ENCODE measurements around the gene CNTN1.

The CNTN1 gene

DNA sequence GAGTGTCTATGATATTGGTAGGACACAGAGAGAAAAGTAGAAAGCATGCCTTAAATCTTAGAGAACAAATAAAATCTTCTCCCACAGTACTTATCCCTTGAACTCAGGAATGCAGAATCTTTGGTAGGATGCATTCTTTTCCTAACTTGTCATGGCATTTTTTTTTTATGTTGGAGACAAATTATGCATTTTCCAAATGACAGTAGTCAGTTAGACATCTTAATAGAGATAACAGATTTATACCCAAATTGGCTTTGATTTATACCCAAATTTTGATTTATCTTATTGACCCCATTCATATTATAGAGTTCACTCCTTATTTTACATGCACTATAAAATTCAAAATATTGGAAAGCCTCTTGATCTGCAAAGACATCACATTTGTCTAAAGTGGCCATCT, 132.9 kb downstream of the CNTN1 start:
- no peak overlapping the region for H4K8ac ChIP-seq (ENCODE audit: low read depth, low read length)
- H3K4me2 ChIP-seq (ENCODE audit: low read length) = no peak overlapping the region
- H3K79me2 ChIP-seq (ENCODE audit: control insufficient read depth, insufficient read depth, low read length, poor library complexity) = no peaks in the 10 kb centered on the region
- H4K12ac ChIP-seq (ENCODE audit: low read depth, low read length) = no peak overlapping the region
- no peak overlapping the region for H2BK5ac ChIP-seq (ENCODE audit: low read depth, low read length, poor library complexity)
- DNase-seq = no peak
- no peaks in the 10 kb centered on the region for H3K9me3 ChIP-seq (ENCODE audit: insufficient read depth, low read depth, low read length)
- H3K9ac ChIP-seq (ENCODE audit: low read length) = no peak overlapping the region
- no peaks in the 10 kb centered on the region for H3K4me1 ChIP-seq (ENCODE audit: control insufficient read depth in 1 of 2, insufficient read depth in 2 of 2, low read length in 2 of 2)
- H2BK120ac ChIP-seq (ENCODE audit: insufficient read depth, low read length, poor library complexity) = no peak overlapping the region
- H3K36me3 ChIP-seq (ENCODE audit: control insufficient read depth in 1 of 2, insufficient read depth in 2 of 2, low read length in 2 of 2) = no peaks in the 10 kb centered on the region
- H3K27ac ChIP-seq (ENCODE audit: low read depth, low read length) = no peak overlapping the region
- no peak overlapping the region for H2BK12ac ChIP-seq (ENCODE audit: low read length)
- H2AK5ac ChIP-seq (ENCODE audit: low read length) = no peak overlapping the region
- H3K79me1 ChIP-seq (ENCODE audit: low read length) = no peaks in the 10 kb centered on the region
- no peak overlapping the region for H4K91ac ChIP-seq (ENCODE audit: low read depth, low read length)
- H3K27me3 ChIP-seq (ENCODE audit: insufficient read depth, low read length) = no peaks in the 10 kb centered on the region
- no peak overlapping the region for H3K4me3 ChIP-seq (ENCODE audit: low read depth, low read length)
- H3K23ac ChIP-seq (ENCODE audit: low read length) = no peak overlapping the region
- no peak overlapping the region for H2AFZ ChIP-seq (ENCODE audit: insufficient read depth, low read length, poor library complexity)
- H3K14ac ChIP-seq (ENCODE audit: low read length) = no peak overlapping the region
- no peak overlapping the region for H3K18ac ChIP-seq (ENCODE audit: low read length)
- H3K4ac ChIP-seq (ENCODE audit: low read depth, low read length) = no peak overlapping the region

DNA sequence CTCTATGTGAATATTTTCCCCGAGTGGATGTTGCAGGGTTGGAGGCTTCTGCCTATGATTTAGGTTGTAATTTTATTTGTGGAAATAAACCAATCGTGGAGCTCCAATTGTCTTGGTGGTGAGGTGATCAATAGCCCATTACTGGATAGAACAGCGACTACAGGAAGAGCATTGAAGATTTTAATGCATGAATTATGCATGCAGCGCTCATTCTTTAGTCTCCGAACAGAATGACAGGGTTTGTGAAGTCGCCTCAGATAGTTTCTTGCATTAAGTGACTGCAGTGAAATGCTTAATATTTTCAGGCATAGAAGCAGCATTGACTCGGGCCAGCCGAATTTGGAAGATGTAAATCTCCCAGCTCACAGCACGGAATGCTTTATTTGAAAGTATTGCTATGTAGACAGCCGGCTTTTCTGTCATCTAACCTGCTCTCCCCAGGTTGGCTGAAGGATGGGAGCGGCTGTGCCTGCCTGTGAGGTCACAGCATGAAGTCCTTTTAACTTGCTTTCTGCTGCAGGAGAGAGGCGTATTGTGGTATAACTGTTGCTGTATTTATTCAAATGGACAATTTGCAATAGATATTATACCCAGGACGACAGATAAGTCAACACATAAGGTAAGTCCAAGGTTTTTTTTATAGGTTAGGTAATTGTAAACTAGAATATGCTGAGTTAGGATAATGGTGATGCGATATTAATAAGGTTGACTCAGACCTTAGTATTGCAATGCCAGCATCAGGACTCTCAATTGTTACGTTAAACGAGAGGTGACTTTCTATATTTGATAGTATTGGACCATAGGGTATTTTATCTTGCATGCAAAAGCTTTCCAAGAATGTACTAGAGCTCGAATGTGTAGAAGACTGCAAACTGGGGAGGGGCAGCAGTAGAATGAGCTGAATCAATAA, 135.7 kb downstream of the CNTN1 start:
- Histone ChIP-seq H4K91ac (ENCODE audit: low read depth, low read length) (no peak overlapping the region), H2BK120ac (ENCODE audit: insufficient read depth, low read length, poor library complexity) (no peak overlapping the region)

GRCh38 chr12:40828593-40828990, 136.4 kb downstream of the CNTN1 start:
- Histone ChIP-seq H3K9me3 (ENCODE audit: insufficient read depth, low read depth, low read length) (no peaks in the 10 kb centered on the region), H3K27me3 (ENCODE audit: insufficient read depth, low read length) (no peaks in the 10 kb centered on the region), H2AFZ (ENCODE audit: insufficient read depth, low read length, poor library complexity) (no peak overlapping the region), H3K9ac (ENCODE audit: low read length) (no peak overlapping the region), H3K4me3 (ENCODE audit: low read depth, low read length) (no peak overlapping the region), H3K27ac (ENCODE audit: low read depth, low read length) (no peak overlapping the region), H3K4me2 (ENCODE audit: low read length) (no peak overlapping the region), H3K14ac (ENCODE audit: low read length) (no peak overlapping the region), H2BK5ac (ENCODE audit: low read depth, low read length, poor library complexity) (no peak overlapping the region), H2BK120ac (ENCODE audit: insufficient read depth, low read length, poor library complexity) (no peak overlapping the region), H4K91ac (ENCODE audit: low read depth, low read length) (no peak overlapping the region), H4K8ac (ENCODE audit: low read depth, low read length) (no peak overlapping the region), H3K79me1 (ENCODE audit: low read length) (no peaks in the 10 kb centered on the region), H2AK5ac (ENCODE audit: low read length) (no peak overlapping the region), H4K12ac (ENCODE audit: low read depth, low read length) (no peak overlapping the region), H3K4ac (ENCODE audit: low read depth, low read length) (no peak overlapping the region), H3K79me2 (ENCODE audit: control insufficient read depth, insufficient read depth, low read length, poor library complexity) (no peaks in the 10 kb centered on the region), H3K4me1 (ENCODE audit: control insufficient read depth in 1 of 2, insufficient read depth in 2 of 2, low read length in 2 of 2) (no peaks in the 10 kb centered on the region), H3K18ac (ENCODE audit: low read length) (no peak overlapping the region), H2BK12ac (ENCODE audit: low read length) (no peak overlapping the region), H3K36me3 (ENCODE audit: control insufficient read depth in 1 of 2, insufficient read depth in 2 of 2, low read length in 2 of 2) (no peaks in the 10 kb centered on the region), H3K23ac (ENCODE audit: low read length) (no peak overlapping the region)
- no peak for DNase-seq
- no CpG with 5 or more reads among the region's 5 CpGs for whole genome bisulfite sequencing (ENCODE audit: extremely low coverage, insufficient coverage, insufficient read length)

More for the DNA sequence above, 135.7 kb downstream of the CNTN1 start:
- no peak overlapping the region for H3K14ac ChIP-seq (ENCODE audit: low read length)
- H4K12ac ChIP-seq (ENCODE audit: low read depth, low read length) = no peak overlapping the region
- no peaks in the 10 kb centered on the region for H3K4me1 ChIP-seq (ENCODE audit: control insufficient read depth in 1 of 2, insufficient read depth in 2 of 2, low read length in 2 of 2)
- no peak overlapping the region for H3K9ac ChIP-seq (ENCODE audit: low read length)
- no peak overlapping the region for H3K27ac ChIP-seq (ENCODE audit: low read depth, low read length)
- no peaks in the 10 kb centered on the region for H3K27me3 ChIP-seq (ENCODE audit: insufficient read depth, low read length)
- H3K23ac ChIP-seq (ENCODE audit: low read length) = no peak overlapping the region
- no peaks in the 10 kb centered on the region for H3K79me2 ChIP-seq (ENCODE audit: control insufficient read depth, insufficient read depth, low read length, poor library complexity)
- H2AK5ac ChIP-seq (ENCODE audit: low read length) = no peak overlapping the region
- H3K79me1 ChIP-seq (ENCODE audit: low read length) = no peaks in the 10 kb centered on the region
- H2AFZ ChIP-seq (ENCODE audit: insufficient read depth, low read length, poor library complexity) = no peak overlapping the region
- H3K4me3 ChIP-seq (ENCODE audit: low read depth, low read length) = no peak overlapping the region
- no peaks in the 10 kb centered on the region for H3K36me3 ChIP-seq (ENCODE audit: control insufficient read depth in 1 of 2, insufficient read depth in 2 of 2, low read length in 2 of 2)
- DNase-seq = no peak
- no peak overlapping the region for H2BK12ac ChIP-seq (ENCODE audit: low read length)
- no peak overlapping the region for H2BK5ac ChIP-seq (ENCODE audit: low read depth, low read length, poor library complexity)
- H3K18ac ChIP-seq (ENCODE audit: low read length) = no peak overlapping the region
- H3K4ac ChIP-seq (ENCODE audit: low read depth, low read length) = no peak overlapping the region
- H3K4me2 ChIP-seq (ENCODE audit: low read length) = no peak overlapping the region
- no peaks in the 10 kb centered on the region for H3K9me3 ChIP-seq (ENCODE audit: insufficient read depth, low read depth, low read length)
- no peak overlapping the region for H4K8ac ChIP-seq (ENCODE audit: low read depth, low read length)
- WGBS (ENCODE audit: extremely low coverage, insufficient coverage, insufficient read length) = no CpG with 5 or more reads among the region's 17 CpGs

DNA sequence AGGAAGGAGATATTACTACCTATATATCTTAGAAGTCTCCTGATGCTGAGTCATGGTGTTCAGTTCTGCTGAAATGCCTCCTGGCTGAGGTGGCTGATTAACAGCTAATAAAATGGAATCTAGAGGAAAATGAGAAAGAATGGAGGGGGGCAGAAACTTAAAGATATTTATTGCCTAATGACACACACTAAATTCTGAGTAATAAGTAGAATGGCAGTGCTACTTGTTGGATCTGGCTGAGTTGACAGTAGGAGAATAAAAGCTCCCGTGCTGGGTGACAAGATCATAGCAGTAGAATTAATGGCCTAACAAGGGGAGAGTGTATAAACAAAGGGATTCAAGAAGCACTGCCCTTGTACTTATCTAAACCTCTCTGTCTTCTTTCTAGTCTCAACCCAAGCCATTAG, 137.5 kb downstream of the CNTN1 start:
- Histone ChIP-seq H2BK120ac (ENCODE audit: insufficient read depth, low read length, poor library complexity) (no peak overlapping the region), H3K27ac (ENCODE audit: low read depth, low read length) (no peak overlapping the region), H3K4me1 (ENCODE audit: control insufficient read depth in 1 of 2, insufficient read depth in 2 of 2, low read length in 2 of 2) (no peaks in the 10 kb centered on the region), H3K14ac (ENCODE audit: low read length) (no peak overlapping the region), H3K9ac (ENCODE audit: low read length) (no peak overlapping the region), H3K27me3 (ENCODE audit: insufficient read depth, low read length) (no peaks in the 10 kb centered on the region), H3K18ac (ENCODE audit: low read length) (no peak overlapping the region), H2AK5ac (ENCODE audit: low read length) (no peak overlapping the region), H2BK12ac (ENCODE audit: low read length) (no peak overlapping the region), H4K12ac (ENCODE audit: low read depth, low read length) (no peak overlapping the region), H2BK5ac (ENCODE audit: low read depth, low read length, poor library complexity) (no peak overlapping the region), H3K23ac (ENCODE audit: low read length) (no peak overlapping the region), H4K91ac (ENCODE audit: low read depth, low read length) (no peak overlapping the region), H3K4me3 (ENCODE audit: low read depth, low read length) (no peak overlapping the region), H3K79me2 (ENCODE audit: control insufficient read depth, insufficient read depth, low read length, poor library complexity) (no peaks in the 10 kb centered on the region), H4K8ac (ENCODE audit: low read depth, low read length) (no peak overlapping the region), H3K4me2 (ENCODE audit: low read length) (no peak overlapping the region), H3K4ac (ENCODE audit: low read depth, low read length) (no peak overlapping the region), H3K36me3 (ENCODE audit: control insufficient read depth in 1 of 2, insufficient read depth in 2 of 2, low read length in 2 of 2) (no peaks in the 10 kb centered on the region), H3K79me1 (ENCODE audit: low read length) (no peaks in the 10 kb centered on the region), H2AFZ (ENCODE audit: insufficient read depth, low read length, poor library complexity) (no peak overlapping the region), H3K9me3 (ENCODE audit: insufficient read depth, low read depth, low read length) (no peaks in the 10 kb centered on the region)
- DNase-seq = no peak
- WGBS (ENCODE audit: extremely low coverage, insufficient coverage, insufficient read length) = no CpG with 5 or more reads among the region's 1 CpG
